GM18508 (cell line): ENCODE measurements around the gene VIL1.

Source experiments
- ATAC-seq: cut with Tn5 transposase; IDR thresholded peaks from one replicate; pipeline ENCODE4 v1.9.1; 2021; ENCODE audit warnings: moderate number of reproducible peaks; ENCODE audit not compliant: insufficient read depth, unreplicated experiment

VIL1 gene

DNA sequence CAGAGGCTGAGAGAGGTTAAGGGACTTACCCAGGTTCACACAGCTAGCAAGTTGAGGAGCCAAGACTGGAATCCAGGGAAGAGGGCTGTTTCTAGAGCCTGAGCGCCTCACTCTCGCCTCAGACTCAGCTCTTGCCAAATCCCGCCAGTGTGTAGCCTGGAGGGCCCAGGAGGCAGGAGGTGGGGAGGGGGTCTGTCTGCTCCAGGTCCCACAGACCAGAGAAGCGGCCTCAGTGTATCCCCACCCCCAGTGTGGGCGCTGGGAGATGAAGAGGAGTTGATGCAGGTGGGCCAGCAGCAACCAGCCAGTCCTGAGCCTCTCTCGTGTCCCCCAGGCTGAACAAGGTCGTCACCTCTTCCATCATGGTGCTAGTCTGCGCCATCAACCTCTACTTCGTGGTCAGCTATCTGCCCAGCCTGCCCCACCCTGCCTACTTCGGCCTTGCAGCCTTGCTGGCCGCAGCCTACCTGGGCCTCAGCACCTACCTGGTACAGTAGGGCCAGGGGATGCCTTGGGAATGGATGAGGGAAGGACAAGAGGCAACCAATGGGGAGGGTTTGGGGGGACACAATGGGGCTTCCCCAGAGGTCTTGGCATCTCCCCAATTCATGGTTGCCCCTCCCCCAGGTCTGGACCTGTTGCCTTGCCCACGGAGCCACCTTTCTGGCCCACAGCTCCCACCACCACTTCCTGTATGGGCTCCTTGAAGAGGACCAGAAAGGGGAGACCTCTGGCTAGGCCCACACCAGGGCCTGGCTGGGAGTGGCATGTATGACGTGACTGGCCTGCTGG lies 24.4 kb upstream of the VIL1 start:
- ATAC-seq, result no peak

DNA sequence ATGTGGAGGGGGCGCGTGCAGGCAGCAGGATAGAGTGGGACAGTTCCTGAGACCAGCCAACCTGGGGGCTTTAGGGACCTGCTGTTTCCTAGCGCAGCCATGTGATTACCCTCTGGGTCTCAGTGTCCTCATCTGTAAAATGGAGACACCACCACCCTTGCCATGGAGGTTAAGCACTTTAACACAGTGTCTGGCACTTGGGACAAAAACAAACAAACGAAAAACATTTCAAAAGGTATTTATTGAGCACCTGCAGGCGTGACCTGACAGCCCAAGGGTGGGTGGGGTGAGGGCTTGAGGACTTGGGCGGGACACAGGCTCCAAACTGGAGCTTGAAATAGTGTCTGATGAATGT lies 23.9 kb upstream of the VIL1 start:
- ATAC-seq, result no peak

DNA sequence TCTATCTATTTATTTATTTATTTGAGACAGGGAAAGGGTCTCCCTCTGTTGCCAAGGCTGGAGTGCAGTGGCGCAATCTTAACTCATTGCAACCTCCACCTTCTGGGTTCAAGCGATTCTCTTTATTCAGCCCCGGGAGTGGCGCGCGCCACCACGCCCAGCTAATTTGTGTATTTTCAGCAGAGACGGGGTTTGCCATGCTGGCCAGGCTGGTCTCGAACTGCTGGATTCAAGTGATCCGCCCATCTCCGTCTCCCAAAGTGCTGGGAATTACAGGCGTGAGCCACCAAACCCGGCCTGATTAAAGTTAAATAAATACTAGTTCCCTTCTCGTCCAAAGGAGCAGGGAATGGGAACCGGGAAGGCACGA lies 23.5 kb upstream of the VIL1 start:
- no peak for ATAC-seq

DNA sequence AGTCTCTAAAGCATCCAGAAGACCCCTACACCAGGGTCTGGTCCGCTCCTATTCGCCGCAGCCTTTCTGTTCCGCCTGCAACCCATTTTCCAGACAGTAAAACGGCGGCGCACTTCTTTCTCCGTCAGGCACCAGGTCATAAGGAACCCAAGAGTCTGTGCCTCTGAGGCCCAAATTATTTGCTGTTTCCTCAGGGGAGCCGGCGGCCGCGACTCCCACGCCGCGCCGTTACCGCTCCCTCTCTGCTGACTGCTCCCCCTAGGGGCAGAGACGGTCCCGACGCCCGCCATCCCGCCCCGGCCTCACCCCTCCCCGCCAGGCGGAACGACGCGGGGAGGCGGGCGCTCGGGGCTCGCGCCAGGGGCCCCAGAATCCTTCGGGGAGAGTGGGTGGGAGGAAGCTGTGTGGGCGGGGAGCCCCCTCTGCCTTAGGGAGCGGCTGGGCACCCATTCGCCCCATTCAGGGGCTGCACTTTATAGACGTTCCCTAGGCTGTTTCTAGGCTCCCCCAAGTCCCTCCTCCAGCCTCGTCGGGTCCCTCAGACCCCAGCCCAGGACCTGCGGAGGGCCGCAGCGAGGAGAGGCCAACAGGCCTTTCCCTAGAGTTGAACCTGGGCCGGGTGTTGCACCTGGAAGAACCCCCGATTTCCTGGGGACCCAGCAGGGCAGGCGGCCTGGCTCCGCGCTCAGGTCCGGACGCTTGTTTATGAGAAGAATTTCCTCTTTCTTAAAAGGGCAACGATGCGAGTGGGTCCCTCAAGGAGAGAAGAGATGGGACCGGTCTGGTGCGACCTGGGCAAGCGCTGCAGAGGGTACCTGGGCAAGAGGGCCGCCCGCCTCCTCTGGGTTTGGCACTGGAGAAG lies 22.9 kb upstream of the VIL1 start:
- no peak for ATAC-seq

DNA sequence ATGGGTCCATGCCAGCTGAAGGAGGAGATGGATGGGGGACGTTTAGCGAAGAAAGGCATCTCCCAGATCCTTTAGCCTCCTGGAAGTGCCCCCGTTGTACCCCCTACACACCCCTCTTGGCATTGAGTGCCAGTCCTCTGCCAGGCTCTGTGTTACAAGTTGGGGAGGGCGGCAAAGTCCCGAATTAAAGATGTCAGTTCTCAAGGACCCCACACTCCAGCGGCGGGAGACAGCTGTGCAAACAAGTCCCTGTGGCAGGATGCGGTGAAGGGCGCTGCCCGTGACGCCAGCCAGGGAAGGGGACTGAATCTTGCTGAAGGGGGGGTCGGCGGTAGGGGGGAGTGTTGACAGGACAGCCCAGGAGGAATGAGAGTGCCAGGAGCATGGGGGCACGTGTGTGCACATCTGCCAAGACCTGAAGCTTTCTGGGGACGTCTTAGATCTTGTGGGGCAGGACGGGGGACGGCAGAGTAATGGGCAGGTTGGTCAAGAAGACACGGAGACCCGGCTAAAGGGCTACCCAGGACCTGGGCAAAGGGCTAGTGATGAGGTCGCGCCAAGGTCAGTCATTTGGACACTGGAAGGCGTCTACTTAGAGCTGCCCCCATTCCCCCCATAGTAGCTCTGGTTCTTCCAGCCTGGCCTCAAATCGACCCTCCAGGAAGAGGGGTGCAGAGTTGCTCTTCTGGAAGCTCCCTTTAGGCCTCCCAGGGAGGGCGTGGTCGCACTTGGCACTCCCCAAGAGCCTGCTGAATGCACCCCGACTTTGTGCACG lies 22.0 kb upstream of the VIL1 start:
- no peak for ATAC-seq

DNA sequence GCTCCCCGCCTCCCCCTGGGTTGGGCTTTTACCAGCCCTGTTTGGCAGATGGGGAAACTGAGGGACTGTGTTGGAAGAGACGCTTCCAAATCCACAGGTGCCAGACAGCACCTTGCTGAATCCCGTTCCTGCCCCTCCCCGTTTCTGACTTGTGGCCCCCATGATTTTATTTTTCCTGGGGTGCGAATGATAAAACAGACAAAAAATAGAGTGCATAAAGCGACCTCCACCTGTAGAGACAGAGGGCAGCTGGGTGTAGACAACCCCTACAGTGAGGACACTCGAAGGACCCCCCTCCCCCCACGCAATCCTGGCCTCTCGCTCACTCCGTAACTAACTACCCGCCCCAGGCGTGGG lies 21.5 kb upstream of the VIL1 start:
- no peak for ATAC-seq

DNA sequence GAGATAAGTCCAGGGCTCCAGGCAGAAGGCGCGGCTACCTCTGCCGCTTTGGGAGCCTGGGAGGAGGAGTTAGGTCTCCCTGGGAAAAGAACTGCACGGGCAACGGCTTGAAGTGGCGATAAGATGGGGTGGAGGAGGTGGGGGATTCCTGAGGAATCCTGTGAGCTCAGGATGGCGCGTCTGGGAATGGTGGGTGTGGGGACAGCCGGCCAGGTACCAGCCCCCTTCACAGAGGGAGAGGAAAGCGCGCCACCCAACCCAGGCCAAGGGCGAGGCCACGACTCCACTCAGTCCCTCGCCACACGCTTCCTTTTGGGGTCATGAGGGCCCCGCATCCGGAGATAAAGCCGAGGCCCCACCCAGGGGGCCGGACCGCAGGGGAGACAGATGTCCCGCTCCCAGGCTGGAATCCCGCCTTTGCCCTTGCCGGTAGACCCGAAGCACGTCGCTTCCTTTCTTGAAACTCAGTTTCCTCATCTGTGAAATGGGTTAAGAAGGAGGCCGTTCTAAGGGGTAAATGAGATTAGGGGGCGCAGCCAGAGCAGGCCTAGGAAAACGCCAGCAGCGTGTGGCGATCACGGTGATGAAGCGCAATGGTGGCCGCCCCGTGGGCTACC lies 21.0 kb upstream of the VIL1 start:
- no peak for ATAC-seq

DNA sequence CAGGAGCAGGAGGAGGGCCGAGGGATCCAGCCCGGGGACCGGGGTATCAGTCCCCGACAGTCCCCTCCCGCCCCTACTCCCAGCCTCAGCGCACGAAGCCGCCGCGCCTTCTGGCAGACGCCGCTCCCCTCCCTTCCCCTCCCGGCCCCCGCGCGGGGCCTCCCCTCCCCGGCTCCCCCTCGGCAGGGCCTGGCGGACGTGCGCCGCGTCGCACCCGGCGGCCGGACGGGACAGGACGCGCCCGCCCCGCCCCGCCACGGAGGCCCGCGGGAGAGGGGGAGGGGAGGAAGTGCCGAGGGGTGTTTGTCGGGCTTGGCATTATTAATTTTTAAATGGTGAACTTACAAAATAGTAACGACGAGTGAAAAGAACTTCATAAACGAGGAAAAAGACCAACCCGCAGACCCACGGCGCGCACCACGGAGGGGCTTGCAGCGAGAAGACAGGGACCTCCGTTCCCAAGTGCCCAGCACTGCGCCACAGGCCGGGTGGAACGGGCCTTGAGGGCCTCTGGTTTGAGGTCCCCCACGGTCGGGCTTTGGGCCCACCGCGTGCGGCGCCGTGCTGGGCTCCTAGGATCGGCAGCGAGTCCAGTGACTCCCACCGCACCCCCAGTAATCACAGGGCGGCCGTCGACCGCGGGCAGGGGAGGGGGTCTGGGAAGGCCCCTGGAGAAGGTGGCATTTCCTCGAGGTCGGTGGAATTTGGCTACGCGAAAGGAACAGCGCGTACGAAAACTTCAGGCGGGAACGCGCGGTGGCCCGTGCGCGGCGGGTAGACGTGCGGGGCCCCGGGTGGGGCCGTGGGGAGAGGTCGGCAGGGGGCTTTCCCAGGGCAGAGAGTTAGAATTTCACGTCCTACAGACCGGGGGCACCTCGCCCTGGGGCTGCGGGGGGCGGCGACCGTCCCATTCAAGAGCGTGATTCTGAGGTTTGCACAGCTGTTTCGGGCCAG lies 20.2 kb upstream of the VIL1 start:
- no peak for ATAC-seq

DNA sequence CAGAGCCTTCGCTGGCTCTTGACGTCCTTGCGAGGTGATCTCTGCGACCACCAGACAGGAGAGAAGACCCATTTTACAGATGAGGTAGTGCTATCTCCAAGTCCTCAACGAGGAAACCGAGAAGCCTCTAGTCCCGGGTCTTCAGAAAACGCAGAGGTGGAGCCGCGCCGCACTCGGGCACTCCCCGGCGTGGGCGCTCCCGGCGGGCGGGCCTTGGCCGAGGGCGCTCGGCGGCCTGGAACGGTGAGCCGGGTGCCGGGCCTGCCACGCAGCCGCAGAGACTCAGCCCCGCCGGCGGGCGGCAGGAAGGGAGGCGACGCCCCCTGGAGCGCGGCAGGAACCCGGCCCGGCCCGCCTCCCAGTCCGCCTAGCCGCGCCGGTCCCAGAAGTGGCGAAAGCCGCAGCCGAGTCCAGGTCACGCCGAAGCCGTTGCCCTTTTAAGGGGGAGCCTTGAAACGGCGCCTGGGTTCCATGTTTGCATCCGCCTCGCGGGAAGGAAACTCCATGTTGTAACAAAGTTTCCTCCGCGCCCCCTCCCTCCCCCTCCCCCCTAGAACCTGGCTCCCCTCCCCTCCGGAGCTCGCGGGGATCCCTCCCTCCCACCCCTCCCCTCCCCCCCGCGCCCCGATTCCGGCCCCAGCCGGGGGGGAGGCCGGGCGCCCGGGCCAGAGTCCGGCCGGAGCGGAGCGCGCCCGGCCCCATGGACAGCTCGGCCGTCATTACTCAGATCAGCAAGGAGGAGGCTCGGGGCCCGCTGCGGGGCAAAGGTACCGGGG lies 19.3 kb upstream of the VIL1 start, which contains the start of gene CTDSP1:
CTDSP1 (plus strand) TSS at position 478 of the 776 bp plus-strand sequence; CDS start at position 701, 223 bp downstream.
- no peak for ATAC-seq

DNA sequence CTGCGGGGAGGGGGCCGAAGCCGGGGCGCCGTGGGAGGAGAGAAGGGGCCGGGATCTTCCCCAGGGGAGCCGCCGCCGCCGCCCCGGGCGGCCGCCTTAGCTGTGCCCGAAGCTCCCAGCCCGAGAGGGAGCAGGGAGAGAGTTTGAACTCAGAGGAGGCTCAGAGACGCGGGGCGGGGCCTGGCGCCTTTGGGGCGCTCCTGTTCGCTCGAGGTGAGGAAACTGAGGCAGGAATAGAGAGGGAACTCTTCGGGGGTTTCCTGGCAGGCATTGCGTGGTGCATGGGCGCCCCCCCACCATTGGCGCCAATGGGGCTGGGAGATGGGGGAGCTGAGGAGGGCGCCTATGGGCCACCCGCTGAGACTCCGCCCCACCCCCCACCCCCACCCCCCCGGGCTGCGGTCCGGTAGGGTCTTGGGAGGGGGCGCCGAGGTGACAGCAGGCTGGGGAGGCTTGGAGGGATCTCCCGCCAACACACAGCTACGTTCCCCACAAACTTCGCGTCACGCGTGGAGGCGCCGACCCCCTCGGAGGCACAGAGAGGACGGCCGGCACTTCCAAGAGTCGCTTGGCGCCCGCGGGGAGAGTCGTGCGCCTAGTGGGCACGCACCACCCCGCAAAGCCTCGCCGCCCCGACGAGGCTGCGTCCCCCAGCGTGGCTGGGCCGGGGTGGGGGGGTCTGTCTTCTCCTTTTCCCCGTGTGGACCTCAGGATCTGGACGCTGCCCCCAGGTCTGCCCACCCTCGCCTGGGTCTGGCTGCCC lies 18.6 kb upstream of the VIL1 start:
- no peak for ATAC-seq

DNA sequence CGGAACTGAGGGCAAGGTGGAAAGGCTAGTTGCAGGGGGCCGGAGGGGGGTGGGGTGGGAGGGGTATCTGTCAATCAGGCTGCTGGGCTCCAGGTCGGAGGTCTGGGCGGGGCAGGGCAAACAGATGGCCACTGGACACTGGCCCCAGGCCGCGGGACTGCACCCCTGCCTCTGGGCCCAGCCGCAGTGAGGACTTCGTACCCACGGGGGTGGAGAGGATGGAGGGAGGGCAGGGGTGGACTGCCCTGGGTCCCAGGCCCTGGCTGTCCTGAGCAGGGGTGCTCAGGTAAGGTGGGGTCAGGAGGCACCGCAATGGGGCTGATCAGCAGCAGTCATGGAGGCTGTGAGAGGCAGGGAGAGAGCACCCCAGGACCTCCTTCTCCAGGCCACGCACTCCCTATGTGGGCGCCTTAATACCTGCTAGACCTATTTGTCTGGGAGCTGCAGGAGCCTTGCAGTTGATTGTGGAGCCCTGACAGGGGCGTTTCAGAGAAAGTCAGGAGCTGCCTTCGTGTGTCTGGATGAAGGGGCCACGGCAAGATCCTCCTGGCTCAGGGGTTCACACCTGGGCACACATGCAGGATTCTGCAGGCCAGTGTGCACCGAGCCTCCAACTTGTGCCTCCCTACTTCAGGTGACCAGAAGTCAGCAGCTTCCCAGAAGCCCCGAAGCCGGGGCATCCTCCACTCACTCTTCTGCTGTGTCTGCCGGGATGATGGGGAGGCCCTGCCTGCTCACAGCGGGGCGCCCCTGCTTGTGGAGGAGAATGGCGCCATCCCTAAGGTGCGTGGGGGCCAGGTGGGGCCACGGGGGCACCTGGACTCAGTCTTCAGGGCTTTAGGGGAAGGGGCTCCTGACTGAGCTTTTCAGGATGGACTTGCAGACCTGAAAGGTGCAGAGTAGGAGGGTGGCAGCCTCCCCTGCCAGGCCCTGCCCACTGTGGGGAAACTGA lies 17.7 kb upstream of the VIL1 start:
- ATAC-seq, result no peak

DNA sequence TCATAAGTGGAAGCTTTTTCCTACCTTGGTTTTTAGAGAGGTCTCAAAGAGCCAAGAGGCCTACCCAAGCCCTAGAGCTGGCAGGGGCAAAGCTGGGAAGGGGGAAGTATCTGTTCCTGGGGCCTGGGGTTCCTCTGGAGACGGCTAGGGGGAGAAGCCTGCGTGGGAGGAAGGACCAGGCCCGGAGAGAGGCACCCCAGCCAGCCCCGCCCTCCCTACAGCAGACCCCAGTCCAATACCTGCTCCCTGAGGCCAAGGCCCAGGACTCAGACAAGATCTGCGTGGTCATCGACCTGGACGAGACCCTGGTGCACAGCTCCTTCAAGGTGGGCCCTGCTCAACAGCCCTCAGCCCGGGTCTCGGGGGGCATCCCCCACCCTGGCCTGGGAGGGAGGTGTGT lies 17.0 kb upstream of the VIL1 start:
- ATAC-seq, result no peak

DNA sequence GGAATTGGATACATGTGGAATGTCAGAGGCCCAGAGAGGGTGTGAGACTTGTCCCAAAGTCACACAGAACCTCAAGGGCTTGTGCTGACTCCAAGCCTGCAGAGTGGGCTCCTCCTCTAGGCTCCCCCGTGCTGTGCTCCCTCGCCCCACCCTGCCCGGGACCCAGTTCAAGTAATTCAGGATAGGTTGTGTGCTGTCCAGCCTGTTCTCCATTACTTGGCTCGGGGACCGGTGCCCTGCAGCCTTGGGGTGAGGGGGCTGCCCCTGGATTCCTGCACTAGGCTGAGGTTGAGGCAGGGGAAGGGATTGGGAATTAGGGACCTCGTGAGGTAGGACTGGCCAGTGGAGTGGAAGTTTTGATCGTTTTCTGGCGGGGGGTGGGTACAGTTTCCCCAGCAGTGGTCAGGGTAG lies 16.4 kb upstream of the VIL1 start:
- ATAC-seq, result no peak

DNA sequence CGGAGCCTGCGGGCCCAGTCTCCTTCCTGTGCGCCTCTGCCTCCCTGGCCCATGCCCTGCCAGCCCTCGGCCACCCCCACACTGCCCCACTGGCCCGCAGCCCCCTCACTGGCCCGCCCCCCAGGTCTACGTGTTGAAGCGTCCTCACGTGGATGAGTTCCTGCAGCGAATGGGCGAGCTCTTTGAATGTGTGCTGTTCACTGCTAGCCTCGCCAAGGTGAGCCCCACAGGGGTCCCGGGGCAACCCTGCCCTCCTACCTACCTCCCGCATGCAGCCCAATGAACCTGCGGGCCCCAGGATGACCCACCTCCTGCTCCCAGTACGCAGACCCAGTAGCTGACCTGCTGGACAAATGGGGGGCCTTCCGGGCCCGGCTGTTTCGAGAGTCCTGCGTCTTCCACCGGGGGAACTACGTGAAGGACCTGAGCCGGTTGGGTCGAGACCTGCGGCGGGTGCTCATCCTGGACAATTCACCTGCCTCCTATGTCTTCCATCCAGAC lies 16.0 kb upstream of the VIL1 start:
- ATAC-seq, result no peak

DNA sequence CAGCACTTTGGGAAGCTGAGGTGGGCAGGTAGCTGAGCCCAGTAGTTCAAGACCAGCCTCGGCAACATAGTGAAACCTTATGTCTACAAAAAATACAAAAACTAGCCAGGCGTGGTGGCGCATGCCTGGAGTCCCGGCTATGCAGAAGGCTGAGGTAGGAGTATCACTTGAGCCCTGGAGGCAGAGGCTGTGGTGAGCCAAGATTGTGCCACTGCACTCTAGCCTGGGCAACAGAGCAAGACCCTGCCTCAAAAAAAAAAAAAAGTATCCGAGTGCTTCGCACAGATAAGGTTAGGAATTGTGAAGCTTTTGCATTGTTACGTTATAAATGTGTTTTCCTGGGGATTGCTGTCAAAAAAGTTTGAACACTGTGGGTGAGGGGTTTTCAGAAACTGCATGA lies 15.1 kb upstream of the VIL1 start:
- no peak for ATAC-seq

DNA sequence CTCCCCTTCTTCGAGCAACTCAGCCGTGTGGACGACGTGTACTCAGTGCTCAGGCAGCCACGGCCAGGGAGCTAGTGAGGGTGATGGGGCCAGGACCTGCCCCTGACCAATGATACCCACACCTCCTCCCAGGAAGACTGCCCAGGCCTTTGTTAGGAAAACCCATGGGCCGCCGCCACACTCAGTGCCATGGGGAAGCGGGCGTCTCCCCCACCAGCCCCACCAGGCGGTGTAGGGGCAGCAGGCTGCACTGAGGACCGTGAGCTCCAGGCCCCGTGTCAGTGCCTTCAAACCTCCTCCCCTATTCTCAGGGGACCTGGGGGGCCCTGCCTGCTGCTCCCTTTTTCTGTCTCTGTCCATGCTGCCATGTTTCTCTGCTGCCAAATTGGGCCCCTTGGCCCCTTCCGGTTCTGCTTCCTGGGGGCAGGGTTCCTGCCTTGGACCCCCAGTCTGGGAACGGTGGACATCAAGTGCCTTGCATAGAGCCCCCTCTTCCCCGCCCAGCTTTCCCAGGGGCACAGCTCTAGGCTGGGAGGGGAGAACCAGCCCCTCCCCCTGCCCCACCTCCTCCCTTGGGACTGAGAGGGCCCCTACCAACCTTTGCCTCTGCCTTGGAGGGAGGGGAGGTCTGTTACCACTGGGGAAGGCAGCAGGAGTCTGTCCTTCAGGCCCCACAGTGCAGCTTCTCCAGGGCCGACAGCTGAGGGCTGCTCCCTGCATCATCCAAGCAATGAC lies 14.4 kb upstream of the VIL1 start:
- no peak for ATAC-seq
